Mesothelial cell of epicardium (in vitro differentiated cells): ENCODE data around the gene MUC5AC. TPM values are rescaled to one million over a fixed set of nuclear protein-coding genes. Genes with fewer than 3 reads are reported as not detected.
A peak's percentile ranks its signal among the peaks of the same experiment; 100 is the strongest.

Experiments
- DNase-seq, 2 experiments: peaks; one replicate each; pipeline ENCODE4 v3.0.0; 2021; ENCODE audit warnings: low spot score in 2 of 2; ENCODE audit not compliant: unreplicated experiment in 2 of 2
- H3K27ac Mint-ChIP-seq: 2 replicates; pipeline ENCODE4 v1.8.0; 2021; ENCODE audit warnings: mixed read lengths
- H3K27me3 Mint-ChIP-seq: 2 replicates; pipeline ENCODE4 v1.8.0; 2021; ENCODE audit warnings: low read depth, mixed read lengths
- H3K36me3 Mint-ChIP-seq: 2 replicates; pipeline ENCODE4 v1.8.0; 2021; ENCODE audit warnings: mixed read lengths
- H3K4me1 Mint-ChIP-seq: 2 replicates; pipeline ENCODE4 v1.8.0; 2021; ENCODE audit warnings: mixed read lengths
- H3K4me3 Mint-ChIP-seq: 2 replicates; pipeline ENCODE4 v1.8.0; 2021; ENCODE audit warnings: mild to moderate bottlenecking, moderate library complexity, mixed read lengths
- H3K9me3 Mint-ChIP-seq: 2 replicates; pipeline ENCODE4 v1.8.0; 2021; ENCODE audit warnings: mixed read lengths
- CTCF ChIP-seq: fragments of 200-600 bp; sonication (generic); IDR thresholded peaks from one replicate; pipeline ENCODE4 v1.5.0; 2021; ENCODE audit warnings: antibody characterized with exemption; ENCODE audit not compliant: unreplicated experiment
- total RNA-seq: library from RNA; stranded (reverse); gene quantifications from 3 replicates; pipeline ENCODE4 v1.2.1, GENCODE V29; 2021

Gene MUC5AC
- total RNA-seq, 1 donor from 2014 or later = not detected

- no peak for DNase-seq
- H3K4me1 Mint-ChIP-seq = no peaks in the 10 kb centered on the region
- H3K36me3 Mint-ChIP-seq = no peaks in the 10 kb centered on the region
- no peak overlapping the region for H3K27ac Mint-ChIP-seq
- TF ChIP-seq CTCF = no peak
- peaks cover 34% of the 10 kb centered on the region for H3K27me3 Mint-ChIP-seq
- no peak overlapping the region for H3K4me3 Mint-ChIP-seq
- peaks cover 8% of the 10 kb centered on the region for H3K9me3 Mint-ChIP-seq
These were observed 36.4 kb upstream of the MUC5AC start for GRCh38 chr11:1121331-1121812.

GRCh38 chr11:1121813-1122663 lies 35.7 kb upstream of the MUC5AC start:
- Mint-ChIP-seq H3K4me1 (no peaks in the 10 kb centered on the region), H3K4me3 (no peak overlapping the region)
- DNase-seq = no peak

DNA sequence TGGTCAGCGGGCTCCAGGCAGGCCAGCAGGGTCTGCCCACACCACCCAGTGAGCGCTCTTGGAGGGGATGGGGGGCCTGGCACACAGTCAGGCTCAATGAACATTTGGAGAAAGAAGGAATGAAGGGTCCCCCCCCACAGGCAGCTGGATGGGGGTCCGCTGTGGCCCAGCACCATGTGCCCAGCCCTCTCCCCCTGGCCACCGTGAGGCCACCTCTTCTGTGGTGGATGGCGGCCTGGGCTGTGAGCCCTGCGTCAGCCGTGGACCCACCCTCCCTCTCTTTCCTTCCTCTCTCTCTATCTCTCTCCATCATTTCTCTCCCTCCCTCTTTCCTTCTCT lies 35.1 kb upstream of the MUC5AC start:
- no peak for TF ChIP-seq CTCF
- peaks cover 26% of the 10 kb centered on the region for H3K27me3 Mint-ChIP-seq

More at GRCh38 chr11:1121813-1122663, 35.7 kb upstream of the MUC5AC start:
- Mint-ChIP-seq H3K27ac (no peak overlapping the region), H3K27me3 (peaks cover 29% of the 10 kb centered on the region), H3K36me3 (no peaks in the 10 kb centered on the region), H3K9me3 (peaks cover 8% of the 10 kb centered on the region)
- TF ChIP-seq CTCF = no peak

GRCh38 chr11:1123970-1124369 lies 33.8 kb upstream of the MUC5AC start:
- H3K27me3 Mint-ChIP-seq = peaks cover 22% of the 10 kb centered on the region
- no peak overlapping the region for H3K27ac Mint-ChIP-seq
- DNase-seq = peak in 1 of 2 experiments; percentile 20
- no peak overlapping the region for H3K4me3 Mint-ChIP-seq
- H3K9me3 Mint-ChIP-seq = peaks cover 8% of the 10 kb centered on the region
- no peak for TF ChIP-seq CTCF
- H3K36me3 Mint-ChIP-seq = no peaks in the 10 kb centered on the region
- no peaks in the 10 kb centered on the region for H3K4me1 Mint-ChIP-seq

More for the DNA sequence above, 35.1 kb upstream of the MUC5AC start:
- H3K36me3 Mint-ChIP-seq = no peaks in the 10 kb centered on the region
- H3K4me1 Mint-ChIP-seq = no peaks in the 10 kb centered on the region
- H3K9me3 Mint-ChIP-seq = peaks cover 8% of the 10 kb centered on the region
- no peak overlapping the region for H3K27ac Mint-ChIP-seq
- no peak overlapping the region for H3K4me3 Mint-ChIP-seq
- peak in 1 of 2 experiments; percentile 2 for DNase-seq

DNA sequence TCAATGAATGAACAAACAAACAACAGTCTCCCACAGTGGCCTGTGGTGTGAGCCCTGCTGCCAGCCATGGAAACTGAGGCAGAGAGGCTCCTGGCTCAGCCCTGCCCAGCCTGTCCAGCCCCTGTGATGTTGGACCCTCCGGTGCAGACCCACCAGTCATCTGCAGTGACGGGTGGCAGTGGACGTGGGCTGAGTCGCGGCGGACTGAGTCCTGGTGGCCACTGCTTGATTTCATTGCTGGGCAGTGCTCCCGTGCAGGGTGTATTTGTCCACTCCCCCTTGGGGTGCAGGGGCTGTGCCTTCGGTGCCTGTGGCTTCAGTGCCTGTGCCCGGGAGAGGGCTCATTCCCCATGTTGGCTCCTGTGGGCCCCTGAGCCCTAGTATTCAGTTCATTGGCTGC lies 31.9 kb upstream of the MUC5AC start:
- Mint-ChIP-seq H3K27me3 (peaks cover 18% of the 10 kb centered on the region), H3K36me3 (no peaks in the 10 kb centered on the region), H3K4me3 (no peak overlapping the region), H3K4me1 (no peaks in the 10 kb centered on the region), H3K9me3 (peaks cover 8% of the 10 kb centered on the region), H3K27ac (no peak overlapping the region)
- no peak for DNase-seq
- no peak for TF ChIP-seq CTCF
